GM19023 (cell line): ENCODE data around the gene GRK3.
A peak's percentile ranks its signal among the peaks of the same experiment; 100 is the strongest.
"Not testable (repeated sequence)": the region's sequence is repeated elsewhere in the genome, so short reads cannot be mapped to it uniquely, and the experiment has no call there.

Experiments used
- ATAC-seq: cut with Tn5 transposase; IDR thresholded peaks from one replicate; pipeline ENCODE4 v1.9.1; 2021; ENCODE audit warnings: mild to moderate bottlenecking, moderate library complexity; ENCODE audit not compliant: unreplicated experiment

The GRK3 gene

GRCh38 chr22:25570486-25570885 lies 6.0 kb downstream of the GRK3 start:
- no peak for ATAC-seq

GRCh38 chr22:25571969-25572707 lies 7.7 kb downstream of the GRK3 start:
- not testable (repeated sequence) for ATAC-seq

- no peak for ATAC-seq
These were observed 8.3 kb downstream of the GRK3 start for GRCh38 chr22:25572708-25573171.

- ATAC-seq = no peak
These were observed 9.4 kb downstream of the GRK3 start for GRCh38 chr22:25573841-25574240.

- ATAC-seq = no peak
These were observed 10.3 kb downstream of the GRK3 start for GRCh38 chr22:25574736-25575135.

- ATAC-seq = not testable (repeated sequence)
These were observed 11.4 kb downstream of the GRK3 start for GRCh38 chr22:25575674-25576392.

GRCh38 chr22:25581452-25581851 lies 17.0 kb downstream of the GRK3 start:
- not testable (repeated sequence) for ATAC-seq

GRCh38 chr22:25582946-25583345 lies 18.5 kb downstream of the GRK3 start:
- ATAC-seq = no peak

- ATAC-seq = not testable (repeated sequence)
These were observed 20.5 kb downstream of the GRK3 start for GRCh38 chr22:25584993-25585392.

GRCh38 chr22:25589664-25590063 lies 25.2 kb downstream of the GRK3 start:
- ATAC-seq = not testable (repeated sequence)

- ATAC-seq = not testable (repeated sequence)
These were observed 28.8 kb downstream of the GRK3 start for GRCh38 chr22:25593323-25593722.

- no peak for ATAC-seq
These were observed 34.1 kb downstream of the GRK3 start for GRCh38 chr22:25598609-25599008.

- ATAC-seq = no peak
These were observed 38.0 kb downstream of the GRK3 start for GRCh38 chr22:25602445-25602844.

- no peak for ATAC-seq
These were observed 38.4 kb downstream of the GRK3 start for GRCh38 chr22:25602916-25603315.

- not testable (repeated sequence) for ATAC-seq
These were observed 40.7 kb downstream of the GRK3 start for GRCh38 chr22:25605146-25605545.

GRCh38 chr22:25605565-25605964 lies 41.1 kb downstream of the GRK3 start:
- ATAC-seq = not testable (repeated sequence)

- ATAC-seq = not testable (repeated sequence)
These were observed 46.8 kb downstream of the GRK3 start for GRCh38 chr22:25611284-25611683.

- not testable (repeated sequence) for ATAC-seq
These were observed 48.7 kb downstream of the GRK3 start for GRCh38 chr22:25613131-25613530.

GRCh38 chr22:25613558-25613957 lies 49.1 kb downstream of the GRK3 start:
- not testable (repeated sequence) for ATAC-seq

- ATAC-seq = not testable (repeated sequence)
These were observed 50.3 kb downstream of the GRK3 start for GRCh38 chr22:25614791-25615190.

GRCh38 chr22:25621986-25622385 lies 57.5 kb downstream of the GRK3 start:
- no peak for ATAC-seq

- ATAC-seq = peak; percentile 64
These were observed 58.8 kb downstream of the GRK3 start for GRCh38 chr22:25623310-25623734.
